Measurements from ENCODE around the gene CCDC184.

The CCDC184 gene

DNA sequence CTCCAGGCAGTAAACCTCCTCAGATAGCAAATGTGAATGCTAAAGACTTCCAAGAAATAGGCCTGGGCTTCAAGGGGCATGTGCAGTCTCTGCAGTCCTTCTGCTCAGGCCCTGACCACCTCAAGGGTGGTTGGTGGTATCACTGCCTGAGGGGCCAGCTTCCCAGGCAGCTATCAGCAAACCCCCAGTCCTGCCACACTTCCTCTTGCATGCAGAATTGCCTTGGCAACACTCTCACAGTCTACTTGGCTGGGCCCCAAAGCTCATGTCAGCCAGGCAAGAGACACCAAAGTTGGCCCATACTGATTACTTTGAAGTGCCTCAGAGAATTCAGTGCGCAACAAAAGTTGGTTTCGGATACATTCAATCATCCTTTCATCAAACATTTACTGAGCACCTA is 22.6 kb upstream of the CCDC184 start:
- Mint-ChIP-seq H3K27ac (no peak overlapping the region), H3K36me3 (ENCODE audit: low read depth) (no peaks in the 10 kb centered on the region), H3K9me3 (no peaks in the 10 kb centered on the region), H3K4me1 (peaks cover 21% of the 10 kb centered on the region), H3K4me3 (no peak overlapping the region), H3K27me3 (ENCODE audit: low read depth, poor library complexity) (peaks cover 24% of the 10 kb centered on the region)
- no peak for DNase-seq
- TF ChIP-seq, protein P1, sequence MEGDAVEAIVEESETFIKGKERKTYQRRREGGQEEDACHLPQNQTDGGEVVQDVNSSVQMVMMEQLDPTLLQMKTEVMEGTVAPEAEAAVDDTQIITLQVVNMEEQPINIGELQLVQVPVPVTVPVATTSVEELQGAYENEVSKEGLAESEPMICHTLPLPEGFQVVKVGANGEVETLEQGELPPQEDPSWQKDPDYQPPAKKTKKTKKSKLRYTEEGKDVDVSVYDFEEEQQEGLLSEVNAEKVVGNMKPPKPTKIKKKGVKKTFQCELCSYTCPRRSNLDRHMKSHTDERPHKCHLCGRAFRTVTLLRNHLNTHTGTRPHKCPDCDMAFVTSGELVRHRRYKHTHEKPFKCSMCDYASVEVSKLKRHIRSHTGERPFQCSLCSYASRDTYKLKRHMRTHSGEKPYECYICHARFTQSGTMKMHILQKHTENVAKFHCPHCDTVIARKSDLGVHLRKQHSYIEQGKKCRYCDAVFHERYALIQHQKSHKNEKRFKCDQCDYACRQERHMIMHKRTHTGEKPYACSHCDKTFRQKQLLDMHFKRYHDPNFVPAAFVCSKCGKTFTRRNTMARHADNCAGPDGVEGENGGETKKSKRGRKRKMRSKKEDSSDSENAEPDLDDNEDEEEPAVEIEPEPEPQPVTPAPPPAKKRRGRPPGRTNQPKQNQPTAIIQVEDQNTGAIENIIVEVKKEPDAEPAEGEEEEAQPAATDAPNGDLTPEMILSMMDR (IDR thresholded peaks at IDR 0.05): no peak

DNA sequence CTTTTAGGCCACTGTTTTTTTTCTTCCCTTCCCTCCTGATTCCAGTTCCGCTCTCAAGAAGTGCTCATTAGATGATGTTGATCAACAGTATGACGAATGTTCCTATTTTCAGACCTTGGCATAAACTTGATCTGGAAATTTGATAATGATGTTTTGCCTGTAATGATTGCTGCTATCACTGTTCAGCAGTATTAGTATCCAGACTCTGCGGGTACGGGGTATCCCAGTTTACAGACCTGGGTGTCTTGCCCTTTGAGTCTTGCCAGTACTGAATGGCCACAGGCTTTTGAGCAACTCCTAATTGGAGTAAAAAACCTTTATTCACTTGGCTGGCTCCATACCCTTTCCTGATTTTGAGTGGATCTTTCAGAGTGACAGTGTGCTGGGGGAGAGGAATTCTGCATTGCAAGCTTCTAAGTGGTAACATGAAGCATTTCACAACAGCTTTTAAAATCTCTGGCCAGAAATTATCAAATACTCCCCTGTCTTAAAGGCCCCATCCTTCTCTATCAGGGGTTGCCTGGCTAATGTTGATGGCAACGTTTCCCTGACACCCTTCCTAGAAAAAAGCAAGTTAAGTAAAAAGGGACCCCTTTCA is 20.2 kb upstream of the CCDC184 start:
- DNase-seq: no peak
- TF ChIP-seq, protein P1 (IDR thresholded peaks at IDR 0.05): no peak
- H3K36me3 Mint-ChIP-seq (ENCODE audit: low read depth): no peaks in the 10 kb centered on the region
- peaks cover under 1% of the 10 kb centered on the region for H3K4me1 Mint-ChIP-seq
- no peaks in the 10 kb centered on the region for H3K9me3 Mint-ChIP-seq
- H3K27ac Mint-ChIP-seq: no peak overlapping the region
- H3K4me3 Mint-ChIP-seq: no peak overlapping the region
- peaks cover 28% of the 10 kb centered on the region for H3K27me3 Mint-ChIP-seq (ENCODE audit: low read depth, poor library complexity)

DNA sequence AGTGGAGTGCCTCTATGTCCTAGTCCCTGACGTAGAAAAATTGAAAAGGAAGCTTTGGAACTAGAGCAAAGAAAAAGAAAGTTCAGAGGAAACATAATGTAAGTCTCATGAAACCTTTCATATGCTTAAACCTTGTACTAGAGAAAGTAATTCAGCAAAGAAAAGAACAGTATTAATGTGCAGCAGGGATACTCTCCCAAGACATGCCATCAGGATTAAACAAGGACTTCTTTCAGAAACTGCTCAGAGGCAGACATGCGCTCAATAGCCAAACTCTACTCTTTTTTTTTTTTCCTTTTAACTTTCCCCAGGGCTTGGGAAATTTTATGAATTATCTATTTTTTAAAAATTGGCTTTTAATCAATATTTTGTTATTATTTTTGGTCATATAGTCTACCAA is 19.0 kb upstream of the CCDC184 start:
- Mint-ChIP-seq H3K4me3 (no peak overlapping the region), H3K36me3 (ENCODE audit: low read depth) (no peaks in the 10 kb centered on the region), H3K27me3 (ENCODE audit: low read depth, poor library complexity) (peaks cover 28% of the 10 kb centered on the region), H3K9me3 (no peaks in the 10 kb centered on the region), H3K4me1 (no peaks in the 10 kb centered on the region), H3K27ac (no peak overlapping the region)
- no peak for DNase-seq
- TF ChIP-seq, protein P1 (IDR thresholded peaks at IDR 0.05): no peak

DNA sequence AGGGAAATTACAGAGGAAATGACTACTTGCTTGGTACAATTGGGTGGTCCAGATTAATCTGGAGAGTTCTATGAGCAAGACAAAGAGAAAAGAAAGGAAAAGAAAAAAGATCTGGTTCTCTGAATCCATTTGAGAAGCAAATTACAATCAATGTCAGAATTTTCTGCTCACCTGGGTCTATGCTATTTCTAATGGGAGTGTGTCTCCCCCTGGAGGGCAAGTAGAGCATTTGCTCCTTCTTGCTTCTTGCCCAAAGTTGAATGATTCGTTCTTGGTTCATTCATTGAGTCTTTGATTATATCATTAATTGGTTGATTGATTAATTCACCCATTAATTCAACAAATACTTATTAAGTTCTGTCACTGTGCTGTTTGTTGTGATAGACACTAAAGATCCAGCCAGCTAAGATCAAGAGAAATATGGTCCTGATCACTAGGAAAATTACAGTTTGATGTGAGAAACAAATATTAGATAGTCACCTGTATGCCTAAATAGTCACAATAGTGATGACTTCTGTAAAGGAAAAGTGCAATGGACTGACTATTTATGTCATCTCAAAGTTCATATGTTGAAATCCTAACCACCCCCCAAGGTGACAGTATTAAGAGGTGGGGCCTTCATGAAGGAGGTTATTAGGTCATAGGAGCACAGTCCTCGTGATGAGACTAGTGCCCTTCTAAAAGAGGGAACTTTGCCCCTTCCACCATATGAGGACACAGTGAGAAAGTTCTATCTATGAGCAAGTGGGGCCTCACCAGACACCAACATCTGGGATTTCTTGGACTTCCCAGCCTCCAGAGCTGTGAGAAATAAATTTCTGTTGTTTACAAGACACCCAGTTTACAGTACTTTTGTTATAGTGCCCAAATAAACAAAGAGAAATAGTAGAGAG is 18.1 kb upstream of the CCDC184 start:
- H3K9me3 Mint-ChIP-seq: no peaks in the 10 kb centered on the region
- TF ChIP-seq, protein P1 (IDR thresholded peaks at IDR 0.05): peak; percentile 97
- H3K4me3 Mint-ChIP-seq: no peak overlapping the region
- peak; percentile 36 for DNase-seq
- H3K36me3 Mint-ChIP-seq (ENCODE audit: low read depth): no peaks in the 10 kb centered on the region
- H3K27me3 Mint-ChIP-seq (ENCODE audit: low read depth, poor library complexity): peaks cover 27% of the 10 kb centered on the region
- no peaks in the 10 kb centered on the region for H3K4me1 Mint-ChIP-seq
- H3K27ac Mint-ChIP-seq: no peak overlapping the region

DNA sequence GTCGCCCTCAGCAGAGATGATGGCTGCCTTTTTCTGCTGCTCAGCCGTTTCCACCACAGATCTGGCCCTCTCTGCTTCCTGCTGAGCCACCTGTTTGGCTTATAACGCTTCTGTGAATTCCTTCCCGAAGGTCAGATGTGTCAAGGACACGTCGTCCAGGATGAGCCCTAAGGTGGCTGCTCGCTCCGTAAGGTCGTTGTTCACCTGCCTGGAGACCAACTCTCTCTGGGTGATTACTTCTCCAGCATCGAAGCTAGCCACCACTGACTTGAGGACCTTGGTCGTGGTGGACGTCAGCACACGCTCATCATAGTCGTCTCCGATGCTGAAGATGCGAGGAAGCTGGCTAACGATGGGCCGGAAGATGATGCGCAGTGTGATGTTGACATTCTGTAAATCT is 14.4 kb upstream of the CCDC184 start:
- H3K27ac Mint-ChIP-seq: no peak overlapping the region
- TF ChIP-seq, protein P1 (IDR thresholded peaks at IDR 0.05): no peak
- H3K4me1 Mint-ChIP-seq: no peaks in the 10 kb centered on the region
- H3K4me3 Mint-ChIP-seq: no peak overlapping the region
- DNase-seq: no peak
- no peaks in the 10 kb centered on the region for H3K9me3 Mint-ChIP-seq
- peaks cover 7% of the 10 kb centered on the region for H3K27me3 Mint-ChIP-seq (ENCODE audit: low read depth, poor library complexity)
- no peaks in the 10 kb centered on the region for H3K36me3 Mint-ChIP-seq (ENCODE audit: low read depth)
